ENCODE data around the gene CCSER1.

Gene CCSER1

DNA sequence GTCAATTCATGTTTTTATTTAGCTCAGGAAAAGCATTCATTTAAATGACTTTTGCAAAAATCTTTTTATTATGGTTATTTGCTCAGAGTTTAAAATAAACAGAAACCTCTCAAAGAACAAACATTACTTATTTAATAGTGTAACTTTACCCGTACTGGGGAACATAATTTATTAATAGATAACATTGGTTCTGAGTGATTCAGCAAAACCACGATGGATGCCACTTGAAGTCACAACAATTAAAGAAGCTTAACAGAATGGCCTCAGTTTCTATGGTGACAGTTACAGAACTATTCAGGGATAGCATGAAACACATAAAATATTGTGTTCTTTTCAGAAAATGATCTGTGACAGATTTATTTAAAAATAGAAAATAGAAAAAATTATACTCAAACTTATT lies 368.7 kb downstream of the CCSER1 start:
- Histone ChIP-seq H3K27ac (ENCODE audit: insufficient read depth, low read length, poor library complexity, severe bottlenecking) (no peak overlapping the region), H3K4me1 (ENCODE audit: control insufficient read depth, insufficient read depth, low read length, poor library complexity, severe bottlenecking) (no peaks in the 10 kb centered on the region), H3K9me3 (ENCODE audit: control insufficient read depth, low read length) (no peaks in the 10 kb centered on the region), H3K4me3 (ENCODE audit: insufficient read depth, low read depth, low read length, poor library complexity, severe bottlenecking) (no peak overlapping the region), H3K36me3 (ENCODE audit: control insufficient read depth, insufficient read depth, low read length) (no peaks in the 10 kb centered on the region), H3K27me3 (replicated peaks; ENCODE audit: control insufficient read depth, insufficient read depth, low read length, poor library complexity, severe bottlenecking) (no peaks in the 10 kb centered on the region)
- DNase-seq = no peak

GRCh38 chr4:90498175-90498574 lies 371.0 kb downstream of the CCSER1 start:
- Histone ChIP-seq H3K4me1 (ENCODE audit: control insufficient read depth, insufficient read depth, low read length, poor library complexity, severe bottlenecking) (no peaks in the 10 kb centered on the region), H3K9me3 (ENCODE audit: control insufficient read depth, low read length) (no peaks in the 10 kb centered on the region), H3K27ac (ENCODE audit: insufficient read depth, low read length, poor library complexity, severe bottlenecking) (no peak overlapping the region), H3K36me3 (ENCODE audit: control insufficient read depth, insufficient read depth, low read length) (no peaks in the 10 kb centered on the region), H3K27me3 (replicated peaks; ENCODE audit: control insufficient read depth, insufficient read depth, low read length, poor library complexity, severe bottlenecking) (no peaks in the 10 kb centered on the region), H3K4me3 (ENCODE audit: insufficient read depth, low read depth, low read length, poor library complexity, severe bottlenecking) (no peak overlapping the region)
- DNase-seq = no peak

- Histone ChIP-seq H3K4me1 (ENCODE audit: control insufficient read depth, insufficient read depth, low read length, poor library complexity, severe bottlenecking) (no peaks in the 10 kb centered on the region), H3K4me3 (ENCODE audit: insufficient read depth, low read depth, low read length, poor library complexity, severe bottlenecking) (no peak overlapping the region), H3K9me3 (ENCODE audit: control insufficient read depth, low read length) (no peaks in the 10 kb centered on the region), H3K36me3 (ENCODE audit: control insufficient read depth, insufficient read depth, low read length) (no peaks in the 10 kb centered on the region), H3K27ac (ENCODE audit: insufficient read depth, low read length, poor library complexity, severe bottlenecking) (no peak overlapping the region), H3K27me3 (replicated peaks; ENCODE audit: control insufficient read depth, insufficient read depth, low read length, poor library complexity, severe bottlenecking) (no peaks in the 10 kb centered on the region)
- no peak for DNase-seq
These were observed 376.5 kb downstream of the CCSER1 start for GRCh38 chr4:90503677-90504076.

- no peaks in the 10 kb centered on the region for H3K9me3 ChIP-seq (ENCODE audit: control insufficient read depth, low read length)
- no peak for DNase-seq
- no peaks in the 10 kb centered on the region for H3K4me1 ChIP-seq (ENCODE audit: control insufficient read depth, insufficient read depth, low read length, poor library complexity, severe bottlenecking)
- H3K36me3 ChIP-seq (ENCODE audit: control insufficient read depth, insufficient read depth, low read length) = no peaks in the 10 kb centered on the region
- no peak overlapping the region for H3K27ac ChIP-seq (ENCODE audit: insufficient read depth, low read length, poor library complexity, severe bottlenecking)
- no peak overlapping the region for H3K4me3 ChIP-seq (ENCODE audit: insufficient read depth, low read depth, low read length, poor library complexity, severe bottlenecking)
- H3K27me3 ChIP-seq (replicated peaks; ENCODE audit: control insufficient read depth, insufficient read depth, low read length, poor library complexity, severe bottlenecking) = no peaks in the 10 kb centered on the region
These were observed 388.0 kb downstream of the CCSER1 start for GRCh38 chr4:90515191-90515590.

DNA sequence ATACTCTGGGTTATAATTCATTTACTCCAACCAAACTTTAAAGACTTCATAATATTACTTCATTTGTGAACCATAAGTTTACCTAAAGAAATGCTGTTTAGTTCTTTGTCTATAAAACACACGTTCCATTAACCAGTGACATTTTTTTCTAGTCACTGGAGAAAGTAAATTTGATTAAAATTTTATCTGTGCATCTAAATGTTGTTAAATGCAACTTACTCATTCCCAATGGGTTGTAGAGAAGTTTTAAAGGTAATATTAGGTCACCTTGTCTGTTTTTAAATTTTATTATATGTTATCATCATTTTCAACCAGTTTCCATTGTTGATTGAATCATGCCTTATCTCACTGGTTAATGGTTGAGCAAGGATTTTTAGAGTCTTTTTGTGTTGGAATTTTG lies 401.4 kb downstream of the CCSER1 start:
- no peak for DNase-seq
- Histone ChIP-seq H3K27me3 (replicated peaks; ENCODE audit: control insufficient read depth, insufficient read depth, low read length, poor library complexity, severe bottlenecking) (no peaks in the 10 kb centered on the region), H3K27ac (ENCODE audit: insufficient read depth, low read length, poor library complexity, severe bottlenecking) (no peak overlapping the region), H3K4me1 (ENCODE audit: control insufficient read depth, insufficient read depth, low read length, poor library complexity, severe bottlenecking) (no peaks in the 10 kb centered on the region), H3K9me3 (ENCODE audit: control insufficient read depth, low read length) (no peaks in the 10 kb centered on the region), H3K36me3 (ENCODE audit: control insufficient read depth, insufficient read depth, low read length) (no peaks in the 10 kb centered on the region), H3K4me3 (ENCODE audit: insufficient read depth, low read depth, low read length, poor library complexity, severe bottlenecking) (no peak overlapping the region)

DNA sequence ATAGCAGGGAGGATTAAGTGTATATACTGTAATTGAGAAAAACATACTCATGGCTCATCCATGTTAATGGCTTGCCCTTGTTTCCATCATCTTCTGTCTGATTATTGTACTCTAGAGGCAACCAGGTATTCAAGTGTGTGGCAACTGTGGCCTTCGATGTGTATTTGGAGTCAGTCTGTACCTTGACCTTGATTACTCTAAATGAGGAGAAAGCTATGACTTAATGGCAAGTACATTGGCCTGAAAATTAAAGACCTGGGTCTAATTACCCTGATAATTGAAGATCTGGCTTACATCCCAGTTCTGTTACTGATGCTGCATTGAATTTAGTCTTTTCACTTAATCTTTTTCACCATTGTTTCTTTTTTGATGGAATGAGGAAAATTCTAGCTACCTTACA lies 409.2 kb downstream of the CCSER1 start:
- DNase-seq = no peak
- no peaks in the 10 kb centered on the region for H3K4me1 ChIP-seq (ENCODE audit: control insufficient read depth, insufficient read depth, low read length, poor library complexity, severe bottlenecking)
- no peaks in the 10 kb centered on the region for H3K36me3 ChIP-seq (ENCODE audit: control insufficient read depth, insufficient read depth, low read length)
- H3K4me3 ChIP-seq (ENCODE audit: insufficient read depth, low read depth, low read length, poor library complexity, severe bottlenecking) = no peak overlapping the region
- H3K27me3 ChIP-seq (replicated peaks; ENCODE audit: control insufficient read depth, insufficient read depth, low read length, poor library complexity, severe bottlenecking) = no peaks in the 10 kb centered on the region
- H3K27ac ChIP-seq (ENCODE audit: insufficient read depth, low read length, poor library complexity, severe bottlenecking) = no peak overlapping the region
- no peaks in the 10 kb centered on the region for H3K9me3 ChIP-seq (ENCODE audit: control insufficient read depth, low read length)

DNA sequence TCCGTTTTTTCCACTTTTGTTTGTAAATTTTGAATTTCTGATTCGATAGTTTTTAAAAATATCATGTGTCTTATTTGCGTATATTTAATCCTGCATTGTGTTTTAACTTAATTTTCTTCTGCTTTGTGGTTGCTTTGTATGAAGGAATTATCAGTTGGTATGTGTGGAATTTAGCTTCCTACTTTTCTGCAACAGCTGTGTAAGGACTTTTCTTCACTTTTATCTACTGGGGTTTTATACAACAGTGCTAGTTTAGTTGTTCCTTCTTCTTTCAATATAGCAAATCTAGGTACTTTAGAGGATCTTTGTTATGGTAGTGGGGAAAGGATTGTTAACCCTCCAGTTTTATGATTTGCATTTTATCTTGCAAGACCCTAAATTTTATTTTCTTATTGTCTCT lies 410.3 kb downstream of the CCSER1 start:
- Histone ChIP-seq H3K27me3 (replicated peaks; ENCODE audit: control insufficient read depth, insufficient read depth, low read length, poor library complexity, severe bottlenecking) (no peaks in the 10 kb centered on the region), H3K27ac (ENCODE audit: insufficient read depth, low read length, poor library complexity, severe bottlenecking) (no peak overlapping the region), H3K9me3 (ENCODE audit: control insufficient read depth, low read length) (no peaks in the 10 kb centered on the region), H3K4me3 (ENCODE audit: insufficient read depth, low read depth, low read length, poor library complexity, severe bottlenecking) (no peak overlapping the region), H3K4me1 (ENCODE audit: control insufficient read depth, insufficient read depth, low read length, poor library complexity, severe bottlenecking) (no peaks in the 10 kb centered on the region), H3K36me3 (ENCODE audit: control insufficient read depth, insufficient read depth, low read length) (no peaks in the 10 kb centered on the region)
- DNase-seq = no peak

GRCh38 chr4:90540536-90540935 lies 413.3 kb downstream of the CCSER1 start:
- no peak for DNase-seq
- Histone ChIP-seq H3K4me1 (ENCODE audit: control insufficient read depth, insufficient read depth, low read length, poor library complexity, severe bottlenecking) (no peaks in the 10 kb centered on the region), H3K27ac (ENCODE audit: insufficient read depth, low read length, poor library complexity, severe bottlenecking) (no peak overlapping the region), H3K27me3 (replicated peaks; ENCODE audit: control insufficient read depth, insufficient read depth, low read length, poor library complexity, severe bottlenecking) (no peaks in the 10 kb centered on the region), H3K9me3 (ENCODE audit: control insufficient read depth, low read length) (no peaks in the 10 kb centered on the region), H3K36me3 (ENCODE audit: control insufficient read depth, insufficient read depth, low read length) (no peaks in the 10 kb centered on the region), H3K4me3 (ENCODE audit: insufficient read depth, low read depth, low read length, poor library complexity, severe bottlenecking) (no peak overlapping the region)

GRCh38 chr4:90542216-90542615 lies 415.0 kb downstream of the CCSER1 start:
- no peaks in the 10 kb centered on the region for H3K36me3 ChIP-seq (ENCODE audit: control insufficient read depth, insufficient read depth, low read length)
- no peaks in the 10 kb centered on the region for H3K4me1 ChIP-seq (ENCODE audit: control insufficient read depth, insufficient read depth, low read length, poor library complexity, severe bottlenecking)
- H3K27me3 ChIP-seq (replicated peaks; ENCODE audit: control insufficient read depth, insufficient read depth, low read length, poor library complexity, severe bottlenecking) = no peaks in the 10 kb centered on the region
- H3K4me3 ChIP-seq (ENCODE audit: insufficient read depth, low read depth, low read length, poor library complexity, severe bottlenecking) = no peak overlapping the region
- no peak for DNase-seq
- no peaks in the 10 kb centered on the region for H3K9me3 ChIP-seq (ENCODE audit: control insufficient read depth, low read length)
- H3K27ac ChIP-seq (ENCODE audit: insufficient read depth, low read length, poor library complexity, severe bottlenecking) = no peak overlapping the region

GRCh38 chr4:90543419-90544170 lies 416.4 kb downstream of the CCSER1 start:
- H3K4me3 ChIP-seq (ENCODE audit: insufficient read depth, low read depth, low read length, poor library complexity, severe bottlenecking) = no peak overlapping the region
- H3K9me3 ChIP-seq (ENCODE audit: control insufficient read depth, low read length) = no peaks in the 10 kb centered on the region
- H3K36me3 ChIP-seq (ENCODE audit: control insufficient read depth, insufficient read depth, low read length) = no peaks in the 10 kb centered on the region
- DNase-seq = no peak
- H3K27me3 ChIP-seq (replicated peaks; ENCODE audit: control insufficient read depth, insufficient read depth, low read length, poor library complexity, severe bottlenecking) = no peaks in the 10 kb centered on the region
- H3K4me1 ChIP-seq (ENCODE audit: control insufficient read depth, insufficient read depth, low read length, poor library complexity, severe bottlenecking) = no peaks in the 10 kb centered on the region
- H3K27ac ChIP-seq (ENCODE audit: insufficient read depth, low read length, poor library complexity, severe bottlenecking) = no peak overlapping the region

Measured in effector memory CD4-positive, alpha-beta T cell (primary cell).